GM23338 (cell line): ENCODE measurements around the gene MORN3. TPM values are rescaled to one million over a fixed set of nuclear protein-coding genes. Genes with fewer than 3 reads are reported as not detected.
A peak's percentile ranks its signal among the peaks of the same experiment; 100 is the strongest.

ENCODE experiments used
- ATAC-seq: fragments of 200-7000 bp; cut with Tn5 transposase; 3 replicates; pipeline ENCODE4 v1.9.1; 2020
- DNase-seq: peaks from one replicate; pipeline ENCODE4 v3.0.0-alpha.2; 2015; ENCODE audit warnings: low spot score
- H2AFZ ChIP-seq: fragments of 200-600 bp; sonication (generic); 2 replicates; pipeline ENCODE4 v1.8.0; 2016; ENCODE audit warnings: antibody characterized with exemption, mild to moderate bottlenecking, moderate library complexity
- H3F3A ChIP-seq: fragments of 200-600 bp; sonication (generic); replicated peaks from 2 replicates; pipeline ENCODE4 v1.8.0; 2017; ENCODE audit warnings: antibody characterized with exemption, mixed run types, low read depth
- H3K27ac ChIP-seq: fragments of 200-600 bp; sonication (generic); 2 replicates; pipeline ENCODE4 v1.6.1; 2016; ENCODE audit warnings: low read depth
- H3K27me3 ChIP-seq: fragments of 200-600 bp; sonication (generic); 2 replicates; pipeline ENCODE4 v1.8.0; 2016; ENCODE audit warnings: mild to moderate bottlenecking, mixed run types, moderate library complexity; ENCODE audit not compliant: insufficient read depth
- H3K36me3 ChIP-seq: fragments of 200-600 bp; sonication (generic); 2 replicates; pipeline ENCODE4 v1.8.0; 2016; ENCODE audit warnings: mild to moderate bottlenecking; ENCODE audit not compliant: insufficient read depth
- H3K4me1 ChIP-seq: fragments of 200-600 bp; sonication (generic); 2 replicates; pipeline ENCODE4 v1.8.0; 2016; ENCODE audit warnings: mild to moderate bottlenecking, moderate library complexity; ENCODE audit not compliant: insufficient read depth
- H3K4me2 ChIP-seq: fragments of 200-600 bp; sonication (generic); 2 replicates; pipeline ENCODE4 v1.7.1; 2017; ENCODE audit warnings: mixed run types
- H3K4me3 ChIP-seq: fragments of 200-600 bp; sonication (generic); 2 replicates; pipeline ENCODE4 v1.6.1; 2016; ENCODE audit warnings: mixed run types
- H3K79me2 ChIP-seq: fragments of 200-600 bp; sonication (generic); replicated peaks from 2 replicates; pipeline ENCODE4 v1.8.0; 2017; ENCODE audit warnings: mild to moderate bottlenecking; ENCODE audit not compliant: insufficient read depth
- H3K9me2 ChIP-seq: fragments of 200-600 bp; sonication (generic); 2 replicates; pipeline ENCODE4 v1.8.0; 2017; ENCODE audit not compliant: insufficient read depth
- H4K20me1 ChIP-seq: fragments of 200-600 bp; sonication (generic); replicated peaks from 2 replicates; pipeline ENCODE4 v1.8.0; 2017; ENCODE audit warnings: mild to moderate bottlenecking; ENCODE audit not compliant: insufficient read depth
- H3K27ac Mint-ChIP-seq: 2 replicates; pipeline ENCODE4 v1.8.0; 2020; ENCODE audit warnings: inconsistent platforms, mild to moderate bottlenecking, moderate library complexity, mixed read lengths
- H3K27me3 Mint-ChIP-seq: 3 replicates; pipeline ENCODE4 v1.8.0; 2022; ENCODE audit warnings: low read depth, mild to moderate bottlenecking, moderate library complexity, mixed read lengths, inconsistent platforms; ENCODE audit not compliant: insufficient read depth, poor library complexity
- H3K36me3 Mint-ChIP-seq: 3 replicates; pipeline ENCODE4 v1.8.0; 2021; ENCODE audit warnings: low read depth, mild to moderate bottlenecking, inconsistent platforms, moderate library complexity, mixed read lengths
- H3K4me1 Mint-ChIP-seq: 3 replicates; pipeline ENCODE4 v1.8.0; 2020; ENCODE audit warnings: mild to moderate bottlenecking, inconsistent platforms, mixed read lengths
- H3K4me3 Mint-ChIP-seq: 3 replicates; pipeline ENCODE4 v1.8.0; 2021; ENCODE audit warnings: moderate library complexity, mild to moderate bottlenecking, inconsistent platforms, mixed read lengths
- H3K9me3 Mint-ChIP-seq: 3 replicates; pipeline ENCODE4 v1.8.0; 2020; ENCODE audit warnings: moderate library complexity, mild to moderate bottlenecking, inconsistent platforms, mixed read lengths
- EZH2phosphoT487 ChIP-seq: fragments of 200-600 bp; sonication (generic); IDR thresholded peaks from one replicate; pipeline ENCODE4 v1.8.1; 2018; ENCODE audit warnings: antibody characterized with exemption; ENCODE audit not compliant: unreplicated experiment
- NANOG ChIP-seq: IDR thresholded peaks from 2 replicates; pipeline ENCODE4 v1.6.1; 2016; ENCODE audit warnings: antibody characterized with exemption, borderline replicate concordance
- STAT1 ChIP-seq: IDR thresholded peaks from one replicate; pipeline ENCODE4 v1.6.1; 2016; ENCODE audit warnings: antibody characterized with exemption; ENCODE audit not compliant: unreplicated experiment
- ZNF114 ChIP-seq: fragments of 250-450 bp; sonication (Bioruptor Pico); IDR thresholded peaks from 2 replicates; pipeline ENCODE4 v1.5.0; 2020; ENCODE audit warnings: mild to moderate bottlenecking, moderate library complexity
- ZNF331 ChIP-seq: fragments of 250-450 bp; sonication (Bioruptor Pico); IDR thresholded peaks from 2 replicates; pipeline ENCODE4 v1.5.0; 2020; ENCODE audit warnings: low read depth, mild to moderate bottlenecking, moderate library complexity
- polyA plus RNA-seq: library from polyadenylated mRNA; unstranded; fragments of >200 nt; fragmentation: Nextera tagmentation; extraction: Ambion mirVana; gene quantifications from 2 replicates; pipeline ENCODE4 v1.2.1, GENCODE V29; 2016
- total RNA-seq: library from RNA; depleted of rRNA; stranded (reverse); fragments of >200 nt; shearing (Covaris generic); gene quantifications from 2 replicates; pipeline ENCODE4 v1.2.3, GENCODE V29; 2014
- TF ChIP-seq, protein P1 (sequence below): fragments of 250-450 bp; sonication (Bioruptor Pico); IDR thresholded peaks from 2 replicates; pipeline ENCODE4 v1.5.0; 2020; ENCODE audit warnings: mild to moderate bottlenecking, moderate library complexity
- TF ChIP-seq, protein P2 (sequence below): IDR thresholded peaks from 2 replicates; pipeline ENCODE4 v1.6.1; 2016; ENCODE audit warnings: antibody characterized with exemption

Gene MORN3
- total and polyA plus RNA-seq, 2 experiments from 2014 or later = 0.14 to 0.36 TPM

DNA sequence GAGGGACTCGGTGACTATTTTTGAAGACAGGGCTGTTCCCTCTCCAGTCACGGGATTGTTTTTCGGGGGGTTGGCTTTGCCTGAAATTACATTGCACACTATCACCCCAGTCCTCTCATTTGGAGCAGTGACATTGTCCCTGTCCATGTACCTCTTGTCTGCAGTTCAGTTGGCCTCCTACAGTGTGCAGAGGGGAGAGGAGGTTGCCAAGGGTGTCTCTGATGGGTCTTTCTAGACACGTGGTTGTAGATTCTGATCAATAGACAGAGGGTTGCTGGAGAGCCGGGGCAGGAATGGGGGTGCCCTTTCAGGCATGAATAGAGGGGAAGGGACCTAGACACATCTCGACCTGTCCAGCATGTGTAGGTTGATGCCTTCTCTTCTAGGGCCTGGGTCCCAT lies 44.3 kb upstream of the MORN3 start (continued):
- TF ChIP-seq, protein P1, sequence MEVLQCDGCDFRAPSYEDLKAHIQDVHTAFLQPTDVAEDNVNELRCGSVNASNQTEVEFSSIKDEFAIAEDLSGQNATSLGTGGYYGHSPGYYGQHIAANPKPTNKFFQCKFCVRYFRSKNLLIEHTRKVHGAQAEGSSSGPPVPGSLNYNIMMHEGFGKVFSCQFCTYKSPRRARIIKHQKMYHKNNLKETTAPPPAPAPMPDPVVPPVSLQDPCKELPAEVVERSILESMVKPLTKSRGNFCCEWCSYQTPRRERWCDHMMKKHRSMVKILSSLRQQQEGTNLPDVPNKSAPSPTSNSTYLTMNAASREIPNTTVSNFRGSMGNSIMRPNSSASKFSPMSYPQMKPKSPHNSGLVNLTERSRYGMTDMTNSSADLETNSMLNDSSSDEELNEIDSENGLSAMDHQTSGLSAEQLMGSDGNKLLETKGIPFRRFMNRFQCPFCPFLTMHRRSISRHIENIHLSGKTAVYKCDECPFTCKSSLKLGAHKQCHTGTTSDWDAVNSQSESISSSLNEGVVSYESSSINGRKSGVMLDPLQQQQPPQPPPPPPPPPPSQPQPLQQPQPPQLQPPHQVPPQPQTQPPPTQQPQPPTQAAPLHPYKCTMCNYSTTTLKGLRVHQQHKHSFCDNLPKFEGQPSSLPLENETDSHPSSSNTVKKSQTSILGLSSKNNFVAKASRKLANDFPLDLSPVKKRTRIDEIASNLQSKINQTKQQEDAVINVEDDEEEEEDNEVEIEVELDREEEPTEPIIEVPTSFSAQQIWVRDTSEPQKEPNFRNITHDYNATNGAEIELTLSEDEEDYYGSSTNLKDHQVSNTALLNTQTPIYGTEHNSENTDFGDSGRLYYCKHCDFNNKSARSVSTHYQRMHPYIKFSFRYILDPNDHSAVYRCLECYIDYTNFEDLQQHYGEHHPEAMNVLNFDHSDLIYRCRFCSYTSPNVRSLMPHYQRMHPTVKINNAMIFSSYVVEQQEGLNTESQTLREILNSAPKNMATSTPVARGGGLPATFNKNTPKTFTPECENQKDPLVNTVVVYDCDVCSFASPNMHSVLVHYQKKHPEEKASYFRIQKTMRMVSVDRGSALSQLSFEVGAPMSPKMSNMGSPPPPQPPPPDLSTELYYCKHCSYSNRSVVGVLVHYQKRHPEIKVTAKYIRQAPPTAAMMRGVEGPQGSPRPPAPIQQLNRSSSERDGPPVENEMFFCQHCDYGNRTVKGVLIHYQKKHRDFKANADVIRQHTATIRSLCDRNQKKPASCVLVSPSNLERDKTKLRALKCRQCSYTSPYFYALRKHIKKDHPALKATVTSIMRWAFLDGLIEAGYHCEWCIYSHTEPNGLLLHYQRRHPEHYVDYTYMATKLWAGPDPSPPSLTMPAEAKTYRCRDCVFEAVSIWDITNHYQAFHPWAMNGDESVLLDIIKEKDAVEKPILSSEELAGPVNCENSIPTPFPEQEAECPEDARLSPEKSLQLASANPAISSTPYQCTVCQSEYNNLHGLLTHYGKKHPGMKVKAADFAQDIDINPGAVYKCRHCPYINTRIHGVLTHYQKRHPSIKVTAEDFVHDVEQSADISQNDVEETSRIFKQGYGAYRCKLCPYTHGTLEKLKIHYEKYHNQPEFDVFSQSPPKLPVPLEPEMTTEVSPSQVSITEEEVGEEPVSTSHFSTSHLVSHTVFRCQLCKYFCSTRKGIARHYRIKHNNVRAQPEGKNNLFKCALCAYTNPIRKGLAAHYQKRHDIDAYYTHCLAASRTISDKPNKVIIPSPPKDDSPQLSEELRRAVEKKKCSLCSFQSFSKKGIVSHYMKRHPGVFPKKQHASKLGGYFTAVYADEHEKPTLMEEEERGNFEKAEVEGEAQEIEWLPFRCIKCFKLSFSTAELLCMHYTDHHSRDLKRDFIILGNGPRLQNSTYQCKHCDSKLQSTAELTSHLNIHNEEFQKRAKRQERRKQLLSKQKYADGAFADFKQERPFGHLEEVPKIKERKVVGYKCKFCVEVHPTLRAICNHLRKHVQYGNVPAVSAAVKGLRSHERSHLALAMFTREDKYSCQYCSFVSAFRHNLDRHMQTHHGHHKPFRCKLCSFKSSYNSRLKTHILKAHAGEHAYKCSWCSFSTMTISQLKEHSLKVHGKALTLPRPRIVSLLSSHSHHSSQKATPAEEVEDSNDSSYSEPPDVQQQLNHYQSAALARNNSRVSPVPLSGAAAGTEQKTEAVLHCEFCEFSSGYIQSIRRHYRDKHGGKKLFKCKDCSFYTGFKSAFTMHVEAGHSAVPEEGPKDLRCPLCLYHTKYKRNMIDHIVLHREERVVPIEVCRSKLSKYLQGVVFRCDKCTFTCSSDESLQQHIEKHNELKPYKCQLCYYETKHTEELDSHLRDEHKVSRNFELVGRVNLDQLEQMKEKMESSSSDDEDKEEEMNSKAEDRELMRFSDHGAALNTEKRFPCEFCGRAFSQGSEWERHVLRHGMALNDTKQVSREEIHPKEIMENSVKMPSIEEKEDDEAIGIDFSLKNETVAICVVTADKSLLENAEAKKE (CRISPR knock-in tag) = no peak

DNA sequence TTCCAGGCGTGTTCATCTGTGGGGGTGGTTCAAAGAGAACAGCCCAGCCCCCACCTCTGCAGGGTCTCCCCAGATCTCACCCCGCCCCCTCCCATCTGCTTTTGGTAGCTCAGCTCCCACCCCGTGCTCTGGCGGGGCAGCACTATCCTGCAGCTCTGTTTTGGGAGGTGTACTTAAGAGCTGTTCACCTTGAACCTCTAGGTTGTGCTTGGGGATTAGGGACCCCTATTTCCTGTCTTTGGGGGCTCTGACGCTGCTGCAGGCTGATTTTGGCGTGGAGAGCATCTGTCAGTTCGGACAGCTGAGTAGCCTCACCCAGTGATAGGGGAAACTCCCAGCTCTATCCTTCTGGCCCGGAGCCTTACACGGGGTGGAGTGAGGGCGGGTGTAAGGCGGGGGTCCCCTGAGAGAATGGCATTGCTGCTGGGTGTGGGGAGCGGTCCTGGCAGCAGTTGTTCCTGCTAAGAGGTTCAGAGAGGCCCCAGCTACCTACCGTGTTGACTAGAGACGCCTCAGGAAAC lies 43.9 kb upstream of the MORN3 start:
- no peak for TF ChIP-seq ZNF114
- TF ChIP-seq NANOG = no peak
- TF ChIP-seq, protein P2, sequence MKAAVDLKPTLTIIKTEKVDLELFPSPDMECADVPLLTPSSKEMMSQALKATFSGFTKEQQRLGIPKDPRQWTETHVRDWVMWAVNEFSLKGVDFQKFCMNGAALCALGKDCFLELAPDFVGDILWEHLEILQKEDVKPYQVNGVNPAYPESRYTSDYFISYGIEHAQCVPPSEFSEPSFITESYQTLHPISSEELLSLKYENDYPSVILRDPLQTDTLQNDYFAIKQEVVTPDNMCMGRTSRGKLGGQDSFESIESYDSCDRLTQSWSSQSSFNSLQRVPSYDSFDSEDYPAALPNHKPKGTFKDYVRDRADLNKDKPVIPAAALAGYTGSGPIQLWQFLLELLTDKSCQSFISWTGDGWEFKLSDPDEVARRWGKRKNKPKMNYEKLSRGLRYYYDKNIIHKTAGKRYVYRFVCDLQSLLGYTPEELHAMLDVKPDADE = no peak
- TF ChIP-seq STAT1 = no peak
- TF ChIP-seq ZNF331 (CRISPR knock-in tag) = no peak
- TF ChIP-seq EZH2phosphoT487 = no peak

More for the DNA sequence above, 43.9 kb upstream of the MORN3 start:
- Histone ChIP-seq H3K36me3 (no peaks in the 10 kb centered on the region), H4K20me1 (peaks cover 31% of the 10 kb centered on the region), H3K79me2 (peaks cover 56% of the 10 kb centered on the region), H2AFZ (no peak overlapping the region), H3K9me2 (no peaks in the 10 kb centered on the region), H3K4me3 (peak overlapping the region; percentile 78), H3K4me1 (peaks cover 12% of the 10 kb centered on the region), H3K4me2 (peak overlapping the region; percentile 84), H3F3A (peaks cover 23% of the 10 kb centered on the region; the same call in 1 of the 2 replicates), H3K27ac (no peak overlapping the region), H3K27me3 (no peaks in the 10 kb centered on the region)
- peaks cover 34% of the 10 kb centered on the region for H3K4me1 Mint-ChIP-seq
- DNase-seq (peak; percentile 44), ATAC-seq (peak; percentile 59)
- peaks cover 11% of the 10 kb centered on the region for H3K27me3 Mint-ChIP-seq
- no peak overlapping the region for H3K27ac Mint-ChIP-seq
- no peaks in the 10 kb centered on the region; the same call in 1 of the 3 replicates for H3K9me3 Mint-ChIP-seq
- peaks cover 25% of the 10 kb centered on the region for H3K36me3 Mint-ChIP-seq
- H3K4me3 Mint-ChIP-seq = peak overlapping the region; percentile 90
